ENCODE measurements around the gene AOAH.

Gene AOAH

GRCh38 chr7:36667007-36667745 lies 57.1 kb downstream of the AOAH start:
- no peak for FAIRE-seq
- no peak for DNase-seq (ENCODE audit: insufficient read length, low spot score)
- TF ChIP-seq TAF1 (IDR thresholded peaks at IDR 0.05; ENCODE audit: low read depth, low read length) (no peak), PAX5 (IDR thresholded peaks at IDR 0.05; ENCODE audit: insufficient read depth, low read length, severe bottlenecking) (no peak), POLR2A (IDR thresholded peaks at IDR 0.05; ENCODE audit: low read depth, low read length) (no peak), SPI1 (IDR thresholded peaks at IDR 0.05; ENCODE audit: low read depth, low read length) (no peak), POU2F2 (IDR thresholded peaks at IDR 0.05; ENCODE audit: low read depth, low read length) (no peak), POLR2AphosphoS5 (IDR thresholded peaks at IDR 0.05; ENCODE audit: low read depth, low read length) (no peak)

GRCh38 chr7:36663481-36663880 lies 60.8 kb downstream of the AOAH start:
- FAIRE-seq (no peak), DNase-seq (ENCODE audit: insufficient read length, low spot score) (no peak)
- TF ChIP-seq TAF1 (IDR thresholded peaks at IDR 0.05; ENCODE audit: low read depth, low read length) (no peak), SPI1 (IDR thresholded peaks at IDR 0.05; ENCODE audit: low read depth, low read length) (no peak), POLR2AphosphoS5 (IDR thresholded peaks at IDR 0.05; ENCODE audit: low read depth, low read length) (no peak), POU2F2 (IDR thresholded peaks at IDR 0.05; ENCODE audit: low read depth, low read length) (no peak), PAX5 (IDR thresholded peaks at IDR 0.05; ENCODE audit: insufficient read depth, low read length, severe bottlenecking) (no peak), POLR2A (IDR thresholded peaks at IDR 0.05; ENCODE audit: low read depth, low read length) (no peak)

GRCh38 chr7:36661135-36661840 lies 63.0 kb downstream of the AOAH start:
- FAIRE-seq, result no peak
- DNase-seq (ENCODE audit: insufficient read length, low spot score), result no peak
- TF ChIP-seq POLR2A (IDR thresholded peaks at IDR 0.05; ENCODE audit: low read depth, low read length) (no peak), PAX5 (IDR thresholded peaks at IDR 0.05; ENCODE audit: insufficient read depth, low read length, severe bottlenecking) (no peak), SPI1 (IDR thresholded peaks at IDR 0.05; ENCODE audit: low read depth, low read length) (no peak), TAF1 (IDR thresholded peaks at IDR 0.05; ENCODE audit: low read depth, low read length) (no peak), POLR2AphosphoS5 (IDR thresholded peaks at IDR 0.05; ENCODE audit: low read depth, low read length) (no peak), POU2F2 (IDR thresholded peaks at IDR 0.05; ENCODE audit: low read depth, low read length) (no peak)

- DNase-seq (ENCODE audit: insufficient read length, low spot score) (no peak), FAIRE-seq (no peak)
- TF ChIP-seq SPI1 (IDR thresholded peaks at IDR 0.05; ENCODE audit: low read depth, low read length) (no peak), POU2F2 (IDR thresholded peaks at IDR 0.05; ENCODE audit: low read depth, low read length) (no peak), POLR2AphosphoS5 (IDR thresholded peaks at IDR 0.05; ENCODE audit: low read depth, low read length) (no peak), POLR2A (IDR thresholded peaks at IDR 0.05; ENCODE audit: low read depth, low read length) (no peak), TAF1 (IDR thresholded peaks at IDR 0.05; ENCODE audit: low read depth, low read length) (no peak), PAX5 (IDR thresholded peaks at IDR 0.05; ENCODE audit: insufficient read depth, low read length, severe bottlenecking) (no peak)
These were observed 64.5 kb downstream of the AOAH start for GRCh38 chr7:36659638-36660341.

GRCh38 chr7:36659172-36659516 lies 65.2 kb downstream of the AOAH start:
- FAIRE-seq (no peak), DNase-seq (ENCODE audit: insufficient read length, low spot score) (no peak)
- no peak for TF ChIP-seq SPI1 (IDR thresholded peaks at IDR 0.05; ENCODE audit: low read depth, low read length)
- no peak for TF ChIP-seq POLR2AphosphoS5 (IDR thresholded peaks at IDR 0.05; ENCODE audit: low read depth, low read length)
- TF ChIP-seq POLR2A (IDR thresholded peaks at IDR 0.05; ENCODE audit: low read depth, low read length), result no peak
- TF ChIP-seq POU2F2 (IDR thresholded peaks at IDR 0.05; ENCODE audit: low read depth, low read length), result no peak
- TF ChIP-seq TAF1 (IDR thresholded peaks at IDR 0.05; ENCODE audit: low read depth, low read length), result no peak
- no peak for TF ChIP-seq PAX5 (IDR thresholded peaks at IDR 0.05; ENCODE audit: insufficient read depth, low read length, severe bottlenecking)

GRCh38 chr7:36658335-36659171 lies 65.7 kb downstream of the AOAH start:
- DNase-seq (ENCODE audit: insufficient read length, low spot score), result no peak
- TF ChIP-seq POLR2AphosphoS5 (IDR thresholded peaks at IDR 0.05; ENCODE audit: low read depth, low read length) (no peak), PAX5 (IDR thresholded peaks at IDR 0.05; ENCODE audit: insufficient read depth, low read length, severe bottlenecking) (no peak), SPI1 (IDR thresholded peaks at IDR 0.05; ENCODE audit: low read depth, low read length) (no peak), TAF1 (IDR thresholded peaks at IDR 0.05; ENCODE audit: low read depth, low read length) (no peak), POLR2A (IDR thresholded peaks at IDR 0.05; ENCODE audit: low read depth, low read length) (no peak), POU2F2 (IDR thresholded peaks at IDR 0.05; ENCODE audit: low read depth, low read length) (no peak)
- no peak for FAIRE-seq

GRCh38 chr7:36657036-36657660 lies 67.1 kb downstream of the AOAH start:
- no peak for FAIRE-seq
- no peak for DNase-seq (ENCODE audit: insufficient read length, low spot score)
- TF ChIP-seq TAF1 (IDR thresholded peaks at IDR 0.05; ENCODE audit: low read depth, low read length), result no peak
- TF ChIP-seq POLR2AphosphoS5 (IDR thresholded peaks at IDR 0.05; ENCODE audit: low read depth, low read length), result no peak
- TF ChIP-seq POLR2A (IDR thresholded peaks at IDR 0.05; ENCODE audit: low read depth, low read length), result no peak
- no peak for TF ChIP-seq POU2F2 (IDR thresholded peaks at IDR 0.05; ENCODE audit: low read depth, low read length)
- TF ChIP-seq SPI1 (IDR thresholded peaks at IDR 0.05; ENCODE audit: low read depth, low read length), result no peak
- TF ChIP-seq PAX5 (IDR thresholded peaks at IDR 0.05; ENCODE audit: insufficient read depth, low read length, severe bottlenecking), result no peak

GRCh38 chr7:36654436-36654835 lies 69.9 kb downstream of the AOAH start:
- no peak for FAIRE-seq
- DNase-seq (ENCODE audit: insufficient read length, low spot score), result no peak
- no peak for TF ChIP-seq SPI1 (IDR thresholded peaks at IDR 0.05; ENCODE audit: low read depth, low read length)
- no peak for TF ChIP-seq TAF1 (IDR thresholded peaks at IDR 0.05; ENCODE audit: low read depth, low read length)
